NCI-H2171 (cell line): Measurements from ENCODE around the gene MFSD12.
A peak's percentile ranks its signal among the peaks of the same experiment; 100 is the strongest.

ENCODE experiments used
- DNase-seq: peaks from one replicate; lab custom pipeline; 2025; lab: John Stamatoyannopoulos, UW

Gene MFSD12

GRCh38 chr19:3506384-3507340, 50.7 kb downstream of the MFSD12 start:
- no peak for DNase-seq

DNA sequence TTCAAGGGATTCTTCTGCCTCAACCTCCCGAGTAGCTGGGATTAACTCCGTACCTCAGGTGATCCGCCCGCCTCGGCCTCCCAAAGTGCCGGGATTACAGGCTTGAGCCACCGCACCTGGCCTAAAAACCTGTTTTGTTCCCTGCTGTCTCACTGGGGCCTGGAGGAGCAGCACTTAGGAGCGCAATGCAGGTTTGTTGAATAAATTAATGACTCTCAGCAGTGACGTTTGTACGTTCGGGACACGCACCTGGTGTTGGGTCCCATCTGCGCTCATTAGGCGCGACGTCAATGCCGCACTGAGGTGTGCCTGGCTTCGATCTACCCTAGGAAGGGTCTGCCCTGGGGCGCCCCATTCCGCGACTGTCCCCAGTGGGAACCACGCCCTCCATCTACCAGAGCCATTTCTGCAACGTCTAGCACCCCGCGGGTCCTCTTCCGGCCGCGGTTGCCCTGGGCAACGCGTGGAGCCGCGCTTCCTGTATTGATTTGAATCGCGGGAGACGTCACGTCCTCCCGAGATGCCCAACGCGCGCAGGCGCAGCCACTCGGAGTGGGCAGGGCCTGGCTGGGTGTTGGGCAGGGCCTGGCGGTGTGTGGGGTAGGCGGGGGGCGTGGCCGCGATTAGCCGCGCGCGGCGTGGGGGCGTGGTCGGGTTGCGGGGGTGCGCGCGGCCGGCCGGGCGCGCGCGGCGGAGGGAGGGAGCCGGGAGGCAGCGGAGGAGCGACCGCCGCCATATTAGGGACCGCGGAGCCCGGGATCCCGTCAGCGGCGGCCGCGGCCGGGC, 51.6 kb downstream of the MFSD12 start, which contains the start of gene FZR1:
Gene FZR1 (plus strand): TSS at position 714 of the 786 bp plus-strand sequence. CDS start 16,679 bp downstream, outside the sequence.
- DNase-seq: peak; percentile 99

GRCh38 chr19:3504735-3505134, 52.7 kb downstream of the MFSD12 start:
- no peak for DNase-seq

- DNase-seq: no peak
Observed at GRCh38 chr19:3503036-3503572, 54.3 kb downstream of the MFSD12 start.

GRCh38 chr19:3501780-3502179, 55.6 kb downstream of the MFSD12 start:
- no peak for DNase-seq

- DNase-seq: peak; percentile 91
Observed at GRCh38 chr19:3500429-3501101, 56.8 kb downstream of the MFSD12 start, which contains the start of gene DOHH. DOHH (minus strand) TSS chr19:3500674; CDS start chr19:3496814, 3,860 bp downstream.

DNA sequence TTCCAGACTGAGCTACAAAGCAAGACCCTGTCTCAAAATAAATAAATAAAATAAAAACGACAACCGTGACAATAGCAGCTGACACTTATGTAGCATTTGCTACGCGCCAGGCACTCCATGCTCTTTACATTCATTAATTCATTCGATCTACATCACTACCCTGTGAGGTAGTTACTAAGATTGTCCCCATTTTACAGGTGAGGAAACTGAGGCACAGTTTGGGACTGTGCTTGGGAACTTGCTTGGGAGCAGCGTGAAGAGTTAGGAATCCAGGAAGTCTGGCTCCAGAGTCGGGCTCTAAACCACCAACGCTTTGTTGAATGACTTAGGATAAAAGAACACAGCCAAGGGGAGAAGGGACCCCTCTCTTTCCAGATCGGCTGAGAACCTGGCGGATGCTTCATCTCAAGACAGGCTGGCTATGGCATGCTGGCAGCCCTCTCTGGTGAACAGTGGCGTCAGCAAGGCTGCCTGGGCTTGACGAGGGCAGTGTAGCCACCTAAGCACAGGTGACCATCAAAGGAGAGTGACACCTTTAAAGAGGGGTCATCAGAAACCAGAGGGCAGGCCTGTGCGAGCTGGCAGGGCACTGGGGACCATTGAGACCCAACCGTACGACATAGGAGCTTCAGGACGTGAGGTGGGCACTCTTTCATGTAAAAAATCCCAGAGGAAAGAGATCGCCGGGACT, 57.5 kb downstream of the MFSD12 start:
- DNase-seq: no peak

DNA sequence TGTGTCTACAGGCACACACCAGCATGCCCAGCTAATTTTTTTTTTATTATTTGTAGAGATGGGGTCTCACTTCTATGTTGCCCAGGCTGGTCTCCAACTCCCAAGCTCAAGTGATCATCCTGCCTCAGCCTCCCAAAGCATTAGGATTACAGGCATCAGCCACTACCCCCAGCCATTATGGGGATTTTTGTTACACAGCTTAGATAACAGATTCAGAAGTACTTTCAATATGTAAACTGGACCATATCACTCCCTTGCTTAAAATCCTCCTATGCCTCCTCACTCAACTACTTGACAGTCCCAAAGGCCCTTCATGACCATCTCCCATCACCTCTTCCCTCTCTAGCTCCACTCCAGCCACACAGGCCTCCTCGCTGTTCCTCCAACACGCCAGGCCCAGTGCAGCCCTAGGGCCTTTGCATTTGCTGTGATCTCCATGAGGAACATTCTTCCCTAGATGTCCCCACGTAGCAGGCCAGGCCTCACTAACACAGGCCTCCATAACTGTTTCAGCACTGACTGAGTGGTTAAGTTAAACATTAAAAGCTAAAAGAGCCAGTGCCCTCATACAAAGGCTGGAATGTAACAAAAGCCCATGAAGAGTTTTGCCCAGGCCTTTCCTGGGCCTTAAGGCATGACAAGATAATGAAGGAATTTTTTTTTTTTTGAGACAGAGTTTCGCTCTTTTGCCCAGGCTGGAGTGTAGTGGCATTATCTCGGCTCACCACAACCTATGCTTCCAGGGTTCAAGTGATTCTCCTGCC, 59.4 kb downstream of the MFSD12 start:
- DNase-seq: no peak

- DNase-seq: no peak
Observed at GRCh38 chr19:3496392-3497273, 60.8 kb downstream of the MFSD12 start.

DNA sequence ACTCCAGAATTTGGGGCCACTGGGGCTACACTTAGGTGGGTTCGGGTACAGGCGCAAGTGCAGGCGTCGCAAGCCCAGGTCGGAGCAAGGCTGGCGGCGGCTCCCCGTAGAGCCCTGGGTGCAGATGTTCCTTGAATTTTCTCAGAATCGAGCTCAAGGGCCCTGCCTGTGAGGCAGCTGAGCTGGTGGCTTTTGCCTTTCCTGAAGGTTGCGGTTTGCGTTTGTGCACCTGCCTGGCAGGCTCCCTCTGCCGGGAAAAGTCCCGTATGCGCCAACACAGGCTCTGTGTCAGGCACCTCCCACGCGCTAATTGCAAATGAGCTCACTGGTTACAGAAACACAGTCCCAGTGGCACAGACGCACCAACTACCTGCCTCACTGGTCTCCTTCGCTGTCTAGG, 62.8 kb downstream of the MFSD12 start:
- no peak for DNase-seq
